Measurements from ENCODE around the gene WFDC11.
"Not testable (repeated sequence)": the region's sequence is repeated elsewhere in the genome, so short reads cannot be mapped to it uniquely, and the experiment has no call there.

GRCh38 chr20:45693346-45693745, 23.3 kb upstream of the WFDC11 start:
- not testable (repeated sequence) for TF ChIP-seq ZNF274 (IDR thresholded peaks at IDR 0.05; ENCODE audit: low read length); ZNF274 (tag by site-specific recombination; IDR thresholded peaks at IDR 0.05; ENCODE audit: borderline replicate concordance); RBAK (tag by site-specific recombination; IDR thresholded peaks at IDR 0.05); CTCF (tag by site-specific recombination; IDR thresholded peaks at IDR 0.05)

All from HEK293 (cell line).